Common myeloid progenitor, CD34-positive (primary cell): ENCODE measurements around the gene RNF20.

ENCODE experiments used
- CTCF ChIA-PET: fragments of 350-600 bp; sonication (Branson Sonifier 250); formaldehyde crosslinking; loops from one replicate; lab custom pipeline; 2021; ENCODE audit warnings: antibody characterized with exemption; lab: Charles Lee
- POLR2A ChIA-PET: fragments of 350-600 bp; sonication (Branson Sonifier 250); formaldehyde crosslinking; loops from one replicate; lab custom pipeline; 2021; ENCODE audit warnings: antibody characterized with exemption; lab: Charles Lee
- DNase-seq, 3 donors: peaks; one replicate each; pipeline versions ENCODE4 v3.0.0 to v3.0.0-alpha.2; 2013
- H3K27ac ChIP-seq, 2 experiments: 1 replicate in 1 of 2; 2 replicates in 1 of 2; pipeline ENCODE4 v1.7.0; 2013; ENCODE audit warnings: inconsistent platforms in 2 of 2, low read length in 2 of 2, mild to moderate bottlenecking in 2 of 2, low read depth in 1 of 2, moderate library complexity in 1 of 2; ENCODE audit not compliant: severe bottlenecking in 2 of 2, insufficient read depth in 1 of 2, poor library complexity in 1 of 2
- H3K27me3 ChIP-seq, 5 experiments: replicated peaks in 2 of 5; 1 replicate in 3 of 5; 2 replicates in 2 of 5; pipeline versions ENCODE4 v1.6.1 to v1.7.0; 2013; ENCODE audit warnings: low read length in 4 of 5, mild to moderate bottlenecking in 2 of 5, moderate library complexity in 2 of 5, inconsistent platforms in 1 of 5; ENCODE audit not compliant: insufficient read depth in 5 of 5, control insufficient read depth in 4 of 5
- H3K36me3 ChIP-seq, 4 experiments: 1 replicate in 2 of 4; 2 replicates in 2 of 4; pipeline versions ENCODE4 v1.6.1 to v1.7.0; 2013; ENCODE audit warnings: low read length in 3 of 4, control low read depth in 1 of 4, mild to moderate bottlenecking in 1 of 4; ENCODE audit not compliant: control insufficient read depth in 4 of 4, insufficient read depth in 4 of 4
- H3K4me1 ChIP-seq, 4 experiments: 1 replicate in 3 of 4; 2 replicates in 1 of 4; pipeline versions ENCODE4 v1.6.1 to v1.7.1; 2013; ENCODE audit warnings: low read length in 3 of 4, mild to moderate bottlenecking in 3 of 4, control low read depth in 1 of 4, inconsistent platforms in 1 of 4, moderate library complexity in 1 of 4; ENCODE audit not compliant: control insufficient read depth in 4 of 4, insufficient read depth in 4 of 4; ENCODE audit errors: control extremely low read depth in 1 of 4
- H3K4me3 ChIP-seq, 7 experiments: 1 replicate in 4 of 7; 2 replicates in 3 of 7; pipeline versions ENCODE4 v1.5.1 to v1.7.0; 2013; ENCODE audit warnings: mild to moderate bottlenecking in 7 of 7, low read length in 6 of 7, moderate library complexity in 6 of 7, inconsistent platforms in 2 of 7, low read depth in 2 of 7, control low read depth in 1 of 7; ENCODE audit not compliant: insufficient read depth in 4 of 7, control insufficient read depth in 1 of 7; ENCODE audit errors: extremely low read depth in 1 of 7
- H3K9me3 ChIP-seq, 5 experiments: 1 replicate in 4 of 5; 2 replicates in 1 of 5; pipeline versions ENCODE4 v1.6.1 to v1.7.1; 2013; ENCODE audit warnings: low read length in 4 of 5, mild to moderate bottlenecking in 2 of 5, inconsistent platforms in 1 of 5, low read depth in 1 of 5, moderate library complexity in 1 of 5; ENCODE audit not compliant: control insufficient read depth in 4 of 5, insufficient read depth in 2 of 5; ENCODE audit errors: control extremely low read depth in 1 of 5
- WGBS: methylation state at CpG from one replicate; pipeline ENCODE4 v1.1.5; 2013; ENCODE audit not compliant: insufficient coverage; 5-methylcytosine and 5-hydroxymethylcytosine counted together

Gene RNF20

DNA sequence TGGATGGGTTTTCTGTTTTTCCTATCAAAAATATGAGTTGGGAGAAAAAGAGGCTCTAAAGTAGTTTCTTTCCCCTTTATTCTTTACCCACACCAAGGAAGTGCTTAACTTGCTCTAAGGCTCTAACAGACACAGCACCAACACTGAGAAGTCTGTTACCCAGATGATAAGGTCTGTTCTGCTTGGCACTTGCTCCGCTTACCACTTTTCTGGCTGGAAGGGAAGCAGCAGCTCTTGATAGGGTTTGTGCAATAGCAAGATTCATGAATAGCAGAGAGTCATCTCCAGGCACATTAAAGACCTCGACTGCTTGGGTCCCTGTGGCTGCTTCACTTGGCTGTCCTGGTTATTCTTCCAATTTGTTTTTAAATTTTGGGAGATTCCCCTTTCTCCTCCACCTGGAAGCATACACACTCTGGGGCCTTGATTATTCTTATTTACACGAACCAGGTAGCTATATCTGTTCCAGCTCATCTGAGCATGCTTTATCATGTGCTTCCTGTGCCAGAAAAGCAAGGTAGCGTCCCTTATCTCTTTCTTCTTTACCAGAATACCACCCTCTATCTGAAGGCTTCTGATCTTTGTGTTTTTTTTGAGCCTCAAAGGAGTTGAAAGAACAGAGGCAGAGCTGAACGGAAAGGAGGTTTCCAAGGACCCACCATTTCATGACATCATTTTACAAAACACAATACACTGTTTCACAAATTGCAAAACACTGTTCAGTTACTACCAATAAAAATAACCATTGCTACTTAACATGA lies 36.3 kb downstream of the RNF20 start:
- Histone ChIP-seq H3K4me3 (no peak overlapping the region), H3K9me3 (no peaks in the 10 kb centered on the region), H3K36me3 (peaks cover 7 to 20% (median 11%) of the 10 kb centered on the region in 4 experiments), H3K4me1 (no peaks in the 10 kb centered on the region), H3K27ac (peak overlapping the region in 1 of 2 experiments; percentile 12), H3K27me3 (no peaks in the 10 kb centered on the region)
- CTCF ChIA-PET: no interaction called here
- WGBS: 67% methylated on average over 4 of the region's 5 CpGs
- DNase-seq: peak; percentile 54 to 86 (median 68)
- POLR2A ChIA-PET: no interaction called here

GRCh38 chr9:101571114-101571513 lies 37.5 kb downstream of the RNF20 start:
- Histone ChIP-seq H3K27me3 (no peaks in the 10 kb centered on the region), H3K36me3 (peaks cover 2 to 8% (median 5%) of the 10 kb centered on the region in 4 experiments), H3K4me1 (no peaks in the 10 kb centered on the region), H3K4me3 (no peak overlapping the region), H3K9me3 (no peaks in the 10 kb centered on the region), H3K27ac (no peak overlapping the region)
- CTCF ChIA-PET: interaction anchor here (0.9 kb wide), 1 partner anchor 9 kb away, joined by 3 read pairs; no protein-coding TSS in a partner anchor
- POLR2A ChIA-PET: no interaction called here
- DNase-seq: no peak
- WGBS: no CpG with 5 or more reads among the region's 1 CpG

- POLR2A ChIA-PET: no interaction called here
- peaks cover 0 to 5% (median 3%) of the 10 kb centered on the region in 4 experiments for H3K36me3 ChIP-seq
- H3K9me3 ChIP-seq: no peaks in the 10 kb centered on the region
- 100% methylated on average over 1 of the region's 2 CpGs for WGBS
- DNase-seq: no peak
- H3K4me3 ChIP-seq: no peak overlapping the region
- CTCF ChIA-PET: no interaction called here
- H3K4me1 ChIP-seq: no peaks in the 10 kb centered on the region
- no peaks in the 10 kb centered on the region for H3K27me3 ChIP-seq
- H3K27ac ChIP-seq: no peak overlapping the region
Measured at GRCh38 chr9:101572316-101572715, 38.7 kb downstream of the RNF20 start.

DNA sequence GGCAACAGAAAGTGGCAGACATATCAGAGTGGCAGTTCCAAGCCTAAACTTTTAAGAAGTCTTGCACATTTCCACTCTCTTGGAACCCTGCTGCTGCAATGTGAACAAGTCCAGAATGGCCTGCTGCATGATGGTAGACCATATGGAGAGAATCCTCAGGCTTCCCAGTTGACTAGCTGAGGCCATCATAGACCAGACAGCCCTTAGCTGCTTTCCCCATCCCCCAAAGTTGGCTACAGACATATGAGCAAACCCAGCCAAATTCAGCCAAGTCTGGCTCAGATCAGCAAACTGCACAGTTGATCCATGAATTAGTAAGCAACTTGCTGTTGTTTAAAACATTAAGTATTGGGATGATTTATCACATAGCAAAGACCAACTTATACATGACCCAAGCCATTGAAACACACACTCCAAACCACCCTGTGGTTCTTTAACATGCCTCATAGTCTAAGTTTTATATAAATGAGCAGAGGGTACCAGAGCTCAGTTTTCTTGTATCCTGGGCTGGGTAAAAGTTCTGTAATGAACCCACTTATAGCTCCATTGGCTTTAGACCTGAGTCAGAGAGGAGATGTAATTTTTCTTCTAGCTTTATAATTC lies 41.2 kb downstream of the RNF20 start:
- no peaks in the 10 kb centered on the region for H3K4me1 ChIP-seq
- POLR2A ChIA-PET: no interaction called here
- H3K27ac ChIP-seq: no peak overlapping the region
- H3K27me3 ChIP-seq: no peaks in the 10 kb centered on the region
- CTCF ChIA-PET: interaction anchor here (1.2 kb wide), 1 partner anchor 9 kb away, joined by 4 read pairs; no protein-coding TSS in a partner anchor
- DNase-seq: no peak
- no peaks in the 10 kb centered on the region for H3K9me3 ChIP-seq
- H3K4me3 ChIP-seq: no peak overlapping the region
- peaks cover 0 to 2% (median under 1%) of the 10 kb centered on the region in 4 experiments for H3K36me3 ChIP-seq

DNA sequence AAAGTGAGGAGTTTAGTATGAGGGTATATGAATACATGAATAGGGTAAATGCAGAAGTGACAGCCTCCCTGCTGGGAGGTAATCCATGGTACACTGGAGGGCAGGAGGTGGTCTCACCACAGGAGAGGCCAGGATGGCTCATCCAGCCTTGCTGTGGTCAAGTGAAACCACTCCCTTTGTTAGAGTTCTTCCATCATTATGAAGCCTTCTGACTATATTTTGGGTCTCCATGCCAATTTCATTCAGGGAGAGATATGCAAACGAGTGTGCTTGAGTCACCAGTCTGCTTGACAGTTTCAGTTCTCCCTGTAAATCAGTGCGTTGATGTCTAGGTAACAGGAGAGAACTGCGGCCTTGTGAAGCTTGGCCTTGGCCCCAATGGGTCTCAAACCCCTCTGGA lies 44.7 kb downstream of the RNF20 start:
- H3K36me3 ChIP-seq: no peaks in the 10 kb centered on the region
- H3K27ac ChIP-seq: no peak overlapping the region
- no peaks in the 10 kb centered on the region for H3K9me3 ChIP-seq
- WGBS: 100% methylated on average over 3 of the region's 3 CpGs
- no peaks in the 10 kb centered on the region for H3K27me3 ChIP-seq
- no peaks in the 10 kb centered on the region for H3K4me1 ChIP-seq
- CTCF ChIA-PET: no interaction called here
- POLR2A ChIA-PET: no interaction called here
- no peak for DNase-seq
- no peak overlapping the region for H3K4me3 ChIP-seq

DNA sequence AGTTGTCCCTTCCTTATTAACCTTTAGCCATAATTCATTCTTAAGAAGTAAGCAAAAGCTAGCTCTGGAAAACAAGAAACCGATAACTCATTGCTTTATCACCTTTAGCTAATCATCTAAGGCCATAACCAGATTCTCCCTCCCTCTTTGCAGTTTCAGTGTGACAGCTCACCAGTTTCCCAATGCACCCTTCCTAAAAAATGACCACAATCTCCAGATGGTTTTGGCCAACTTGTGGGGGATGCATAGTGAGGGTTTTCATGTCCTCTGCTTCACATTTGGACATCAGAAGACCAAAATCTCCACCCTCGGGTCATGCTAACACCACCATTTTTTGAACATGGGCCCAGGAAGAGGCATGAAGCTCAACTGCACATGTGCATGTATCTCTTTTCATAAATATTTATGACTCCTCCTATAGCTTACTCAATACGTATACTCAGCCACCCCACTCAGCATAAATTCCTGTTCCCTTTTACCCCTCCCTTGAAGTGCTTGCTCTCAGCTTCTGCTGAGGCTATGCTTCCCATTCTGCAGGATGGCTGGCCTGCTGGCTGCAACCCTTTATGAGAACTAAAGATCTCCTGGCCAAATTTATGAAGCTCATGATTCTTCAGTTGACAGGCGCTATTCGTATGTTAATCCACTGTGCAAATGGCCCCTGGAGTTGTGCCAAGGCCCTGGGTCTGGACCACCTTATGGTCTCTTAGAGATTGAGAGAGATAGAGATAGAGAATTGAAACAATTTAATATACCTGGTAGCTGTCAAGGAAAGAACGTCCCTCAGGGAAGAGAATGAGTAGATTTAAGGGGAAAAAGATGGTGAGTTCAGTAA lies 46.3 kb downstream of the RNF20 start:
- no peak overlapping the region for H3K27ac ChIP-seq
- no peaks in the 10 kb centered on the region for H3K27me3 ChIP-seq
- CTCF ChIA-PET: interaction anchor here (1.1 kb wide), 1 partner anchor 9 kb away, joined by 3 read pairs; no protein-coding TSS in a partner anchor
- H3K36me3 ChIP-seq: no peaks in the 10 kb centered on the region
- no peak overlapping the region for H3K4me3 ChIP-seq
- WGBS: 100% methylated on average over 6 of the region's 6 CpGs
- H3K4me1 ChIP-seq: no peaks in the 10 kb centered on the region
- no peaks in the 10 kb centered on the region for H3K9me3 ChIP-seq
- DNase-seq: no peak
- POLR2A ChIA-PET: no interaction called here
